GM12878 (cell line): ENCODE data around the gene IGLL5. TPM values are rescaled to one million over a fixed set of nuclear protein-coding genes. Genes with fewer than 3 reads are reported as not detected.
A peak's percentile ranks its signal among the peaks of the same experiment; 100 is the strongest.

Experiments used
- ASH2L ChIP-seq: fragments of 300-600, 200-600 bp; sonication (generic); IDR thresholded peaks from 2 replicates; pipeline ENCODE4 v1.6.1; 2017; ENCODE audit warnings: low read depth, mild to moderate bottlenecking, borderline replicate concordance
- ATF7 ChIP-seq: fragments of 450-650 bp; IDR thresholded peaks from 2 replicates; pipeline ENCODE4 v1.6.1; 2016; ENCODE audit warnings: low read depth, mild to moderate bottlenecking
- BHLHE40 ChIP-seq, 2 experiments: fragments of 450-650 bp in 1 of 2; IDR thresholded peaks; 2 replicates each; pipeline ENCODE4 v1.6.1; 2011 to 2017; ENCODE audit warnings: low read depth in 2 of 2, borderline replicate concordance in 1 of 2, improper control_type of control experiment in 1 of 2, low read length in 1 of 2, mild to moderate bottlenecking in 1 of 2
- BRCA1 ChIP-seq: IDR thresholded peaks from 2 replicates; pipeline ENCODE4 v1.6.1; 2011; ENCODE audit warnings: low read depth, low read length, improper control_type of control experiment
- CEBPB ChIP-seq, 2 experiments: fragments of 150-350 bp in 1 of 2; IDR thresholded peaks; 2 replicates each; pipeline ENCODE4 v1.6.1; 2012 to 2014; ENCODE audit warnings: low read depth in 2 of 2, low read length in 2 of 2, borderline replicate concordance in 1 of 2, inconsistent platforms in 1 of 2
- CHD1 ChIP-seq: IDR thresholded peaks from 2 replicates; pipeline ENCODE4 v1.6.1; 2012; ENCODE audit warnings: low read depth, low read length, improper control_type of control experiment
- EED ChIP-seq: sonication (generic); IDR thresholded peaks from 2 replicates; pipeline ENCODE4 v1.6.1; 2016; ENCODE audit warnings: antibody characterized with exemption, low read depth
- EGR1 ChIP-seq, 2 experiments: IDR thresholded peaks; 1 replicate in 1 of 2; 2 replicates in 1 of 2; pipeline ENCODE4 v1.6.1; 2011 to 2012; ENCODE audit warnings: low read depth in 2 of 2, low read length in 2 of 2, borderline replicate concordance in 1 of 2, mild to moderate bottlenecking in 1 of 2, moderate library complexity in 1 of 2
- EP300 ChIP-seq, 2 experiments: fragments of 150-350 bp in 1 of 2; IDR thresholded peaks; 2 replicates each; pipeline ENCODE4 v1.6.1; 2011 to 2012; ENCODE audit warnings: low read depth in 2 of 2, low read length in 2 of 2, borderline replicate concordance in 1 of 2, improper control_type of control experiment in 1 of 2, inconsistent platforms in 1 of 2; ENCODE audit not compliant: control insufficient read depth in 1 of 2
- ETV6 ChIP-seq, 2 experiments: fragments of 450-650 bp in 1 of 2; IDR thresholded peaks in 1 of 2; conservative IDR thresholded peaks in 1 of 2; 2 replicates each; pipeline ENCODE4 v1.6.1; 2014; ENCODE audit warnings: antibody characterized with exemption in 1 of 2, borderline replicate concordance in 1 of 2, low read depth in 1 of 2, mild to moderate bottlenecking in 1 of 2, moderate library complexity in 1 of 2
- HCFC1 ChIP-seq: fragments of 150-350 bp; IDR thresholded peaks from 2 replicates; pipeline ENCODE4 v1.6.1; 2014; ENCODE audit warnings: low read length
- HDAC6 ChIP-seq: fragments of 200-600 bp; sonication (generic); IDR thresholded peaks from one replicate; pipeline ENCODE4 v1.8.0; 2017; ENCODE audit warnings: antibody characterized with exemption; ENCODE audit not compliant: unreplicated experiment
- NFYB ChIP-seq: IDR thresholded peaks from 2 replicates; pipeline ENCODE4 v1.6.1; 2011; ENCODE audit warnings: low read depth, mild to moderate bottlenecking, low read length, improper control_type of control experiment, moderate library complexity; ENCODE audit not compliant: insufficient read depth
- PAX5 ChIP-seq: IDR thresholded peaks from 2 replicates; pipeline ENCODE4 v1.6.1; 2011; ENCODE audit warnings: low read depth, low read length, borderline replicate concordance
- POLR2AphosphoS5 ChIP-seq: IDR thresholded peaks from 2 replicates; pipeline ENCODE4 v1.6.1; 2011; ENCODE audit warnings: mild to moderate bottlenecking, low read length, inconsistent platforms
- RB1 ChIP-seq: fragments of 450-650 bp; formaldehyde crosslinking; IDR thresholded peaks from 2 replicates; pipeline ENCODE4 v1.6.1; 2017; ENCODE audit warnings: mild to moderate bottlenecking, borderline replicate concordance
- SKIL ChIP-seq: fragments of 450-650 bp; IDR thresholded peaks from 2 replicates; pipeline ENCODE4 v1.6.1; 2017; ENCODE audit warnings: mild to moderate bottlenecking, low read depth, inconsistent platforms; ENCODE audit not compliant: poor library complexity, severe bottlenecking
- SMC3 ChIP-seq: IDR thresholded peaks from 2 replicates; pipeline ENCODE4 v1.6.1; 2011; ENCODE audit warnings: low read length, improper control_type of control experiment, borderline replicate concordance
- SP1 ChIP-seq: IDR thresholded peaks from one replicate; pipeline ENCODE4 v1.6.1; 2011; ENCODE audit warnings: low read depth, low read length
- SRF ChIP-seq, 2 experiments: IDR thresholded peaks; 2 replicates each; pipeline ENCODE4 v1.6.1; 2011; ENCODE audit warnings: low read depth in 2 of 2, low read length in 2 of 2, mild to moderate bottlenecking in 1 of 2, moderate library complexity in 1 of 2
- TCF3 ChIP-seq: IDR thresholded peaks from 2 replicates; pipeline ENCODE4 v1.6.1; 2012; ENCODE audit warnings: low read depth, mild to moderate bottlenecking, low read length, borderline replicate concordance; ENCODE audit not compliant: insufficient read depth
- ZBTB4 ChIP-seq: fragments of 450-650 bp; formaldehyde crosslinking; IDR thresholded peaks from 2 replicates; pipeline ENCODE4 v1.4.0; 2022; ENCODE audit warnings: mild to moderate bottlenecking, moderate library complexity
- polyA plus RNA-seq, 11 experiments: library from polyadenylated mRNA; depleted of rRNA in 4 of 11; unstranded in 6 of 11; stranded (reverse) in 5 of 11; fragments of >200 nt; fragmentation: Nextera tagmentation in 4 of 11; fragmentation: Illumina TruSeq in 1 of 11; extraction: Ambion mirVana in 4 of 11; extraction: Trizol in 1 of 11; gene quantifications; 1 replicate in 1 of 11; 2 replicates in 10 of 11; pipeline versions ENCODE4 v1.2.1 to v1.2.3, GENCODE V29; 2011 to 2016; ENCODE audit warnings: inconsistent platforms in 2 of 11, missing spikeins in 2 of 11, low read depth in 1 of 11
- total RNA-seq, 4 experiments: library from RNA; depleted of rRNA in 3 of 4; stranded (reverse); fragments of >200 nt in 3 of 4; fragmentation: Illumina TruSeq in 1 of 4; extraction: Trizol in 1 of 4; gene quantifications; 2 replicates each; pipeline versions ENCODE4 v1.2.1 to v1.2.3, GENCODE V29; 2013 to 2021

Gene IGLL5
- total and polyA plus RNA-seq, 10 of the 15 experiments (the other 5 are each of a cell fraction or from before 2014, with no cell fraction given): not detected

GRCh38 chr22:22928666-22929380 lies 41.2 kb downstream of the IGLL5 start (continued):
- TF ChIP-seq BHLHE40 (IDR thresholded peaks at IDR 0.05; ENCODE audit: borderline replicate concordance in 1 of 2, low read depth in 2 of 2, low read length in 1 of 2): peak; percentile 91 to 95
- TF ChIP-seq EED: peak; percentile 98
- TF ChIP-seq HCFC1: no peak
- TF ChIP-seq ZBTB4 (CRISPR knock-in tag): no peak
- TF ChIP-seq NFYB: no peak
- TF ChIP-seq POLR2AphosphoS5: no peak; the same call in none of the 2 replicates
- TF ChIP-seq TCF3: 0 out of 2 replicates have a peak, but pooled peaks have one; percentile 19
- no peak for TF ChIP-seq BRCA1
- peak in 1 of 2 experiments; percentile 62; a peak in 2 of 4 replicates for TF ChIP-seq ETV6 (conservative IDR thresholded peaks at IDR 0.05 in 1 of 2, IDR thresholded peaks at IDR 0.05 in 1 of 2; ENCODE audit: borderline replicate concordance in 1 of 2, low read depth in 1 of 2)
- peak; percentile 87 for TF ChIP-seq ATF7
- peak; percentile 11 for TF ChIP-seq HDAC6
- TF ChIP-seq RB1: no peak
- no peak for TF ChIP-seq ASH2L
- TF ChIP-seq SMC3: peak; percentile 28; the same call in 1 of the 2 replicates
- TF ChIP-seq PAX5: peak; percentile 70
- peak; percentile 93 for TF ChIP-seq SP1
- peak; percentile 86 to 89; a peak in 3 of 4 replicates for TF ChIP-seq EP300 (IDR thresholded peaks at IDR 0.05; ENCODE audit: borderline replicate concordance in 1 of 2, control insufficient read depth in 1 of 2, low read depth in 2 of 2, low read length in 2 of 2)
- TF ChIP-seq EGR1 (IDR thresholded peaks at IDR 0.05; ENCODE audit: borderline replicate concordance in 1 of 2, low read depth in 2 of 2, low read length in 2 of 2): peak in 1 of 2 experiments; percentile 65; a peak in 2 of 3 replicates
- peak in 1 of 2 experiments; percentile 57; a peak in 1 of 4 replicates for TF ChIP-seq SRF (IDR thresholded peaks at IDR 0.05; ENCODE audit: low read depth in 2 of 2, low read length in 2 of 2)
- TF ChIP-seq SKIL: peak; percentile 84
- TF ChIP-seq CHD1: peak; percentile 73; the same call in 1 of the 2 replicates
- TF ChIP-seq CEBPB (IDR thresholded peaks at IDR 0.05; ENCODE audit: borderline replicate concordance in 1 of 2, low read depth in 2 of 2, low read length in 2 of 2): no peak
